Effector memory CD8-positive, alpha-beta T cell (primary cell): Measurements from ENCODE around the gene PITPNM3.
"Not testable (repeated sequence)": the region's sequence is repeated elsewhere in the genome, so short reads cannot be mapped to it uniquely, and the experiment has no call there.

Source experiments
- ATAC-seq: fragments of 150-1000 bp; cut with Tn5 transposase; replicated peaks from 2 replicates; pipeline ENCODE4 v1.10.0; 2021; ENCODE audit warnings: mild to moderate bottlenecking, moderate library complexity
- DNase-seq, 3 experiments: peaks; one replicate each; pipeline ENCODE4 v3.0.0; 2021
- H3K27ac Mint-ChIP-seq, 2 donors: one replicate each; pipeline ENCODE4 v1.8.0; 2022; ENCODE audit warnings: mild to moderate bottlenecking in 2 of 2, mixed read lengths in 2 of 2, moderate library complexity in 2 of 2
- H3K27me3 Mint-ChIP-seq, 2 donors: one replicate each; pipeline ENCODE4 v1.8.0; 2022; ENCODE audit warnings: mixed read lengths in 2 of 2
- H3K36me3 Mint-ChIP-seq: one replicate; pipeline ENCODE4 v1.8.0; 2022; ENCODE audit warnings: mild to moderate bottlenecking, moderate library complexity, mixed read lengths; ENCODE audit not compliant: insufficient read depth
- H3K4me1 Mint-ChIP-seq, 2 donors: one replicate each; pipeline ENCODE4 v1.8.0; 2022; ENCODE audit warnings: low read depth in 2 of 2, mixed read lengths in 2 of 2
- H3K4me3 Mint-ChIP-seq, 2 donors: one replicate each; pipeline ENCODE4 v1.8.0; 2022; ENCODE audit warnings: mild to moderate bottlenecking in 2 of 2, mixed read lengths in 2 of 2, moderate library complexity in 2 of 2
- H3K9me3 Mint-ChIP-seq, 2 donors: one replicate each; pipeline ENCODE4 v1.8.0; 2022; ENCODE audit warnings: mixed read lengths in 2 of 2

Gene PITPNM3

GRCh38 chr17:6588165-6588564, 31.8 kb upstream of the PITPNM3 start:
- peaks cover 35% of the 10 kb centered on the region for H3K36me3 Mint-ChIP-seq
- ATAC-seq: no peak
- H3K27me3 Mint-ChIP-seq: no peaks in the 10 kb centered on the region
- no peaks in the 10 kb centered on the region for H3K9me3 Mint-ChIP-seq
- DNase-seq: no peak
- H3K27ac Mint-ChIP-seq: no peak overlapping the region
- no peak overlapping the region for H3K4me3 Mint-ChIP-seq
- no peaks in the 10 kb centered on the region for H3K4me1 Mint-ChIP-seq

- DNase-seq (no peak), ATAC-seq (no peak)
- no peak overlapping the region for H3K4me3 Mint-ChIP-seq
- H3K27ac Mint-ChIP-seq: no peak overlapping the region
- H3K27me3 Mint-ChIP-seq: no peaks in the 10 kb centered on the region
- H3K36me3 Mint-ChIP-seq: peaks cover 27% of the 10 kb centered on the region
- H3K9me3 Mint-ChIP-seq: no peaks in the 10 kb centered on the region
- H3K4me1 Mint-ChIP-seq: no peaks in the 10 kb centered on the region
Measured at GRCh38 chr17:6587310-6587709, 31.0 kb upstream of the PITPNM3 start.

GRCh38 chr17:6583411-6583810, 27.1 kb upstream of the PITPNM3 start:
- Mint-ChIP-seq H3K36me3 (peaks cover 15% of the 10 kb centered on the region), H3K4me1 (no peaks in the 10 kb centered on the region), H3K9me3 (no peaks in the 10 kb centered on the region), H3K27me3 (no peaks in the 10 kb centered on the region), H3K27ac (no peak overlapping the region), H3K4me3 (no peak overlapping the region)
- DNase-seq (no peak), ATAC-seq (no peak)

- H3K9me3 Mint-ChIP-seq: no peaks in the 10 kb centered on the region
Measured at GRCh38 chr17:6580625-6581024, 24.3 kb upstream of the PITPNM3 start.

GRCh38 chr17:6578491-6578890, 22.1 kb upstream of the PITPNM3 start:
- Mint-ChIP-seq H3K27ac (no peak overlapping the region), H3K9me3 (no peaks in the 10 kb centered on the region), H3K4me3 (no peak overlapping the region), H3K4me1 (peaks cover 11 to 13% of the 10 kb centered on the region in 2 donors), H3K27me3 (no peaks in the 10 kb centered on the region), H3K36me3 (peaks cover 13% of the 10 kb centered on the region)
- no peak for DNase-seq
- no peak for ATAC-seq

More at GRCh38 chr17:6580625-6581024, 24.3 kb upstream of the PITPNM3 start:
- no peak for ATAC-seq
- Mint-ChIP-seq H3K36me3 (peaks cover 17% of the 10 kb centered on the region), H3K4me3 (no peak overlapping the region), H3K27me3 (no peaks in the 10 kb centered on the region), H3K4me1 (peaks cover 4 to 5% of the 10 kb centered on the region in 2 donors), H3K27ac (no peak overlapping the region)
- DNase-seq: no peak

- H3K4me3 Mint-ChIP-seq: no peak overlapping the region
- peaks cover 11 to 13% of the 10 kb centered on the region in 2 donors for H3K4me1 Mint-ChIP-seq
- no peak for ATAC-seq
- no peaks in the 10 kb centered on the region for H3K27me3 Mint-ChIP-seq
- H3K36me3 Mint-ChIP-seq: peaks cover 14% of the 10 kb centered on the region
- no peak for DNase-seq
- H3K27ac Mint-ChIP-seq: peak overlapping the region; percentile 7 to 44
- no peaks in the 10 kb centered on the region for H3K9me3 Mint-ChIP-seq
Measured at GRCh38 chr17:6577686-6578263, 21.4 kb upstream of the PITPNM3 start.

GRCh38 chr17:6576038-6576785, 19.9 kb upstream of the PITPNM3 start:
- Mint-ChIP-seq H3K4me1 (peaks cover 11 to 13% of the 10 kb centered on the region in 2 donors), H3K4me3 (no peak overlapping the region), H3K27me3 (no peaks in the 10 kb centered on the region), H3K27ac (peak overlapping the region; percentile 80 to 84), H3K9me3 (no peaks in the 10 kb centered on the region), H3K36me3 (peaks cover 14% of the 10 kb centered on the region)
- ATAC-seq: no peak
- DNase-seq: no peak

GRCh38 chr17:6575596-6575988, 19.2 kb upstream of the PITPNM3 start:
- no peak for ATAC-seq
- Mint-ChIP-seq H3K4me3 (peak overlapping the region in 1 of 2 donors; percentile 7), H3K4me1 (peaks cover 11 to 13% of the 10 kb centered on the region in 2 donors), H3K27ac (peak overlapping the region; percentile 29 to 84), H3K36me3 (peaks cover 14% of the 10 kb centered on the region), H3K27me3 (no peaks in the 10 kb centered on the region), H3K9me3 (no peaks in the 10 kb centered on the region)
- no peak for DNase-seq

GRCh38 chr17:6574687-6575595, 18.6 kb upstream of the PITPNM3 start:
- Mint-ChIP-seq H3K36me3 (peaks cover 14% of the 10 kb centered on the region), H3K27me3 (no peaks in the 10 kb centered on the region), H3K27ac (peak overlapping the region; percentile 29 to 84), H3K4me1 (peaks cover 11 to 13% of the 10 kb centered on the region in 2 donors), H3K9me3 (no peaks in the 10 kb centered on the region), H3K4me3 (peak overlapping the region in 1 of 2 donors; percentile 7)
- ATAC-seq: peak; percentile 43
- DNase-seq: no peak

GRCh38 chr17:6573982-6574686, 17.8 kb upstream of the PITPNM3 start:
- H3K4me1 Mint-ChIP-seq: peaks cover 11 to 13% of the 10 kb centered on the region in 2 donors
- ATAC-seq (no peak), DNase-seq (no peak)
- H3K27ac Mint-ChIP-seq: peak overlapping the region in 1 of 2 donors; percentile 74
- no peak overlapping the region for H3K4me3 Mint-ChIP-seq
- no peaks in the 10 kb centered on the region for H3K27me3 Mint-ChIP-seq
- H3K36me3 Mint-ChIP-seq: peaks cover 14% of the 10 kb centered on the region
- no peaks in the 10 kb centered on the region for H3K9me3 Mint-ChIP-seq

GRCh38 chr17:6573495-6573894, 17.1 kb upstream of the PITPNM3 start:
- H3K27me3 Mint-ChIP-seq, H3K36me3 Mint-ChIP-seq, ATAC-seq, H3K9me3 Mint-ChIP-seq, DNase-seq, H3K4me3 Mint-ChIP-seq: not testable (repeated sequence)
- Mint-ChIP-seq H3K27ac (peak overlapping the region in 1 of 2 donors; percentile 74), H3K4me1 (peaks cover 11 to 13% of the 10 kb centered on the region in 2 donors)

GRCh38 chr17:6572972-6573370, 16.6 kb upstream of the PITPNM3 start:
- H3K4me1 Mint-ChIP-seq: peaks cover 11 to 13% of the 10 kb centered on the region in 2 donors
- ATAC-seq: no peak

GRCh38 chr17:6571452-6571781, 15.1 kb upstream of the PITPNM3 start:
- Mint-ChIP-seq H3K27me3 (peaks cover 5 to 9% of the 10 kb centered on the region in 2 donors), H3K27ac (no peak overlapping the region), H3K4me1 (peaks cover 11 to 13% of the 10 kb centered on the region in 2 donors), H3K4me3 (no peak overlapping the region), H3K9me3 (no peaks in the 10 kb centered on the region), H3K36me3 (peaks cover 6% of the 10 kb centered on the region)
- DNase-seq (no peak), ATAC-seq (no peak)

More at GRCh38 chr17:6572972-6573370, 16.6 kb upstream of the PITPNM3 start:
- Mint-ChIP-seq H3K36me3 (peaks cover 8% of the 10 kb centered on the region), H3K4me3 (no peak overlapping the region), H3K27ac (no peak overlapping the region), H3K27me3 (peaks cover 1 to 5% of the 10 kb centered on the region in 2 donors), H3K9me3 (no peaks in the 10 kb centered on the region)
- DNase-seq: no peak
